NCI-H2171 (cell line): ENCODE results near the gene DUOXA1.
A peak's percentile ranks its signal among the peaks of the same experiment; 100 is the strongest.

Source experiments
- DNase-seq: peaks from one replicate; lab custom pipeline; 2025; lab: John Stamatoyannopoulos, UW

DUOXA1 gene

DNA sequence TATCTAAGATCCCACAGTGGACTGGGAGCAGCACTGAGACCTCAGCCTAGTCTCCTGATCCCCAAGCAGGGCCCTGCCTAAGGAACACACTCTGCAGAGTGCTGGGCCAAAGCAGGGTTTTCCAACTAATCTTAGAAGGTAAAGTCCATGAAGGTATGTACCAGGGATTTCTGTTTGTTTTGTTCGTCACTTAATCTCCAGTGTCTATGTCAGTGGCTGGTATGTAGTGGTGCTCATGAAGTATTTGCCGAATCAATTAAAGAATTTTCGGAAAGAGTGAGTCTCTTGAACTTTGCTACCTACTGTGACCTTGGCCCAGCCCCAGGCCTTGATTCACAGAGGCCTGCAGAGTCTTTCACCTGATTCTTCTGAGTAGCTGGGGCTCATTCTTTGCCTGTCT lies 1.8 kb upstream of the DUOXA1 start:
- DNase-seq = no peak

DNA sequence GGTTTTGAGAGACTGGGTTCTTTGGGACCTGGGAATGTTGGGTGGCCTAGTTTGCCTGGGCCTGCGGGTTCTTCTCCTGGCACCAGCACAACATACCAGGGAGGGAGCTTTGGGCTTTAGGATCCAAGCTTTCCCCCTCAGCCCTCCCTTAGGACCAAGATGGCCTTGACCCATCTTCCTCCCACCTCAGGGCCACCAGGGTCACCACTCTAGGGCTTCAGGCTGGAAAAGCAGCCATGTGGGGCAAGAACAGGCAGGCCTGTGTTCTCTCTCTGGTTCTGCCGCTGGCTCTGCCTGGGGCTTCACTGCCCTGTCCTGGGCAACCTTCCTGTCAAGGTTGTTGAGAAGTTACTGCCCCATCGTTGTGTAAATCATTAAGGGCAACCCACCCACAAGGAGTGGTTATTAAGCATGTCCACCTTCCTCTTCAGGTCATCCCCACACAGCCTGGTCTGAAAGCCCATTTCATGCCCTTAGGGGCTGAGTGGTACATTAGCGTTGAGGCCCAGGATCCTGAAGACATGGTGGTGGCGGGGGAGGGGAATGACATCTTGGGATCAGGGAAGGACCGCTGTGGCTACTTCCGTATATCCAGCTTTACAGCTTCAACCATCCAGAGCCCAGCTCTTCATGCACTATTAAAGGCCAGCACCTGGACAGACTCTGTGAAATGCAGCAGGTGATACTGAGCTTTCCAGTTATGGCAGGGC lies 767 bp upstream of the DUOXA1 start:
- DNase-seq = no peak

DNA sequence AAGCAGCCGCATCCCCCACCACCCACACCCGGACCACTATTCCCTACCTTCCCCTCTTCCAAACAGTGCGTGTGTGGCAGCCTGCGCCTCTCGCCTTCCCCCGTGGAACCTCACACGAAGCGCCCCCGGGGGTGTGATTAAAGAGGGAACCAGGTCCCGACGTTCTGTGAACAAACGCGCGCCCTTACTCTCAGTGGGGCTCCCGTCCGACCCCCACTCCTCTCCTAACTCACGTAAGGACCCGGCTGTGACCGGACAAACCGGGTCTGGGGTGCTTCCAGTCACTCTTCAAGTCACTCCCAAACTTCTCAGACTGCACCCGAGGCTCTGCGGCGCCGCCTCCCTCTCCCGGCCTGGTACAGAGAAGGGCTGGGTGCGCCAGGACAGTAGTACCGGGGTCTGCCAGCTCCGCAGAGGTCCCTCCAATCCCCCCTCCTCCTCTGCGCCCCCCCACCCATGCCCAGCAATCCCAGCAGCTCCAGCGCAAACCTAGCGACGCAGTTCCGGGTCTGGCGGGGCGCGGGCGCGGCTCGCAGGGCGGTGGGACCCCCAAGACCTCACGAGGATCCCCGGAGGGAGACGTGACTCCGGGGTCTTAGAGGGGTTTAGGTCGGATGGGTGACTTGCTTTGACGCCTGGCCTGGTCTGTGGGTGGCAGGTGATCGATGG lies 574 bp downstream of the DUOXA1 start:
- no peak for DNase-seq

DNA sequence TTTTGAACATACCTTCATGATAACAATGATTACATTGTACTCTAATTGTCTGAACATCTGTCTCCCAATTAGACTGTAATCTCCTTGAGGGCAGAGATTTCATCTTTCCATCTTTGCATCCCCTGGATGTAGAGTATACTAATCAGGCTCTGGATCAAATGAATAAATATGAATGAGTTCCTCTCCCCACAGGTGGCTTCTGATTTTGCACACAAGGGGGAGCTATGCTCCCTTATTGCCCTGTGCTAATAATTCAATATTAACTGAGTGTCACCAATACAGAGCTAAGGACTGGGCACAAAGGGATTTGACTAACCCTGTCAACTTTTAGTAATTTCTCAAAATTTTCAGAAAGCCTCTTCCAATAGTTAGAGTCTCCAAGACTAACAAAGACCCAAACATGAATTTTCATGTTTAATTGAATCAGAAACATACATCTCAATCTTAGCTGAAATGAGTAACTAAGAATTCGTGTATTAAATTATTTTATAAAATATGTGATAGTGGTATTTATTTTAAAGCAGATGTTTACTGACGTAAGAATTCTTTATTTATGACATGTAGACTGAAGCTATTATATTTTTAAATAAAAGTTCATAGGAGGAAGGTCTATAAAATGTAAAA lies 3.0 kb downstream of the DUOXA1 start:
- DNase-seq = peak; percentile 22

DNA sequence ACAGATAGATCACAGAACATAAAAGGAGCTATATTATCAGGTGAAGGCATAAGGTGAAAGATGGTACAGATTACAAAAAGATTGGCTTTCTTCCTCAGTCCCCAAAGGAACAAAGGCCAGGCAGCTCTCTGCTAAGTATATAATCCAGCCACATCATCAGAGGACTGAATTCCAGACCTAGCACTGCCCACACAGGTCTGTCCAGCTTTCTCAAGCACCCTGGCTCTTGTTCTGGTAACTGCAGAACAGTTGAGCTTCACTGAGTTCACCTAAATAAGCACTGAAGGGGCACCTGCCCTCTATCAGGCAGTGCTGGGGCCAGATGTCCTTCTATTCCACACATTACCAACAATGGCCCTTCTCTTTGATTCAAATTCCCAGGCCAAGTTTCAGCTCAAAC lies 6.3 kb downstream of the DUOXA1 start:
- no peak for DNase-seq

DNA sequence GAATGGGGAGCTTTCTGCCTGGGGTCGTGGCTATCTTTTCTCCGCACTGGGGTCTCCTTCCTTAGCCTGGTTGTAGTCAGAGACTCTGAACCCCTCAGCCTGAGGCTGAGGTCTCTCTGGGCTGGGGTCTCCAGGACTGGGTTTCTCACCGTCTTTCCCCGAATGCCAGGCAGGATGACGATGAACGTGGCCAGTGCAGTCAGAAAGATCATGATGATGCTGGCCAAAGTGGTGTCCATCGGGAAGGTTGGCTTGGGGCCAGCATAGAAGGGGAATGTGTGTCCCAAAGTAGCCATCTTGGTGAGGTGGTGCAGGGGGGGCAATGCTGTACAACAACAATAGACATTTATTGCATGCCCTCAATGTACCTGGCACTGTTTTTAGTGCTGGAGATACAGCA lies 7.0 kb downstream of the DUOXA1 start:
- DNase-seq = no peak

DNA sequence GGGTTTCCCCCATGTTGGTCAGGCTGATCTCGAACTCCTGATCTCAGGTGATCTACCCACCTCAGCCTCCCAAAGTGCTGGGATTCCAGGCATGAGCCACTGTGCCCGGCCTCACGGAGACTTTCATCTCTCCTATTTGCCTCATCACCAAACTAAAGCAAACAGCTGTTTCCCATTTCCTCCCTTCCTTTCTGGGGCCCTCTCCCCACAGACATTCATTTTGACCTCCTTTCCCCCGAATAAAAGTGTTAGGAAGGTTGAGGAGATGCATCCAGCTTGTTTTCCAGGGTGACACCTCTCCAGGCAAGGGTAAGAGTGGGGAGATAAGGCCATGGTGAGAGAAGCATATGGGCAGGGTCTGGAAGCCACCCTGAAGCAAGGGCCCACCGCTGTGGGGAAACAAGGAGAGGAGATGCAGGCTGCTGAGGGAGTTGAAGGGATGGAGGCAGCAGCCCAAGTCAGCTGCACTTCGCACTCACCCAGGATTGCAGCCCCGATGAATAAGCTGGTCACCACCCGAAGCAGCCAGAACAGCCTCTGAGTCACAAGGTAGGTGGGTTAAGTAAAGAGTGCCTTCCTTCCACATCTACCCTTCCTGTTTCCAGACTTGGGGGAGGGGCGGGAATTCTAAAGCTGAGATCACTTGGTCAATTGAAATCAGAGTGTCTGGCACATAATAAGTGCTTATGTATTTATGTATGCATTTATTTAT lies 7.8 kb downstream of the DUOXA1 start:
- DNase-seq = no peak

DNA sequence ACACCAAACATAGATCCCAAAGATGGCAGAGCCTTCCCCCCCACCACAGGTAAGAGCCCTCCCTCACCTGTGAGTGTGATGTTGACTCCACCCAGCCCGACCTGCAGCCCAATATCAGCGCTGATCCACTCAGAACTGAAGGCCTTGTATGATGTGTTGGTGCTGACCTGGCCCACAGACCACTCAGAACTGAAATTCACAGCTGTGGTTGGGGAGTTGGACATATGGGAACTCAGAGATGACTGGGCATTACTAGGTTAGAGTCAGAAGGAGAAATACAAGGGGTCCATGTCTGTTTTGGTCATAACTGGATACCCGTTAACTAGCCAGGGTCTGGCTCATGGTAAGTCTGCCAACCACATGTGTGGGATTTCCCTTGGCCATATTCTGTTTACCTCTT lies 8.7 kb downstream of the DUOXA1 start:
- no peak for DNase-seq

DNA sequence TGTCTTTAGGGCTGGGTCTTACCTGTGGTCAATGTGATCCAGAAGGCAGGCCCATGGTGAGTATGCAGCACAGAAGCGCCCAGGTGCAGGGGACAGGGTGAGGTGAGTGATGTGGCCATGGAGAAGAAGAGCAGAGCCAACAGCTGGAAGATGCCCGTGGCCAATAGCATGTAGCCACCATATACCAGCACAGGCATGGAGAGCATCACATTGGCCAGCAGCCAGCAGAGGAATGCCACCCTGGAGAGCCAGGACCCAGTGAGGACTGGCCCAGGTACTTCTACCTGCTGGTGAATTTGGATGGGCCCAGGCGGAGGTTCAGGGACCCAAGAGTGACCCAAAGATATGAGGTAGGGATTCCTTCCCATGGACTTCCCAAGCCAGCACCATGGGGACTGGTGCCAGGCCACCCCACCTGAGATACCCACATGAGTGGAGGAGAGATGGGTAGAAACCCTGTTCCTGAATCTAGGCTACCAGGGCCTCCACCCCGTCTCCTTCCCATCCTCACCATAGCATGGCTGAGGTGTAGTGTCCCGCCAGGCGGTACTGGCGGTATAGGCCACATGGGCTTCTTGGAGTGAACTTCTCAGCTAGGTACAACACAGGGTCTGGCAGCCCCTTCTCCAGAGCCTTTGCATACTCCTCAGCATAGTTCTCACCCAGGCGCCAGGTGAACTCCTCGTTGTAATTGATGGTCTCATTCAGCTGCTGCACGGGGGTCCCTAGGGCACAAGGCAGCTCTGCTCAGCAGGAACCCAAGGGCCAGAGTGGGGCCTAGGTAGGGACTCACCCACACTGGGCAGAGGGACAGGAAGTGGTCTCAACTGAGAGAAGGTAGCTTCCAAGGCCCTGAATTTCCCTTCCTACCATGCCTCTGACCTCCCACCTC lies 9.4 kb downstream of the DUOXA1 start:
- no peak for DNase-seq

DNA sequence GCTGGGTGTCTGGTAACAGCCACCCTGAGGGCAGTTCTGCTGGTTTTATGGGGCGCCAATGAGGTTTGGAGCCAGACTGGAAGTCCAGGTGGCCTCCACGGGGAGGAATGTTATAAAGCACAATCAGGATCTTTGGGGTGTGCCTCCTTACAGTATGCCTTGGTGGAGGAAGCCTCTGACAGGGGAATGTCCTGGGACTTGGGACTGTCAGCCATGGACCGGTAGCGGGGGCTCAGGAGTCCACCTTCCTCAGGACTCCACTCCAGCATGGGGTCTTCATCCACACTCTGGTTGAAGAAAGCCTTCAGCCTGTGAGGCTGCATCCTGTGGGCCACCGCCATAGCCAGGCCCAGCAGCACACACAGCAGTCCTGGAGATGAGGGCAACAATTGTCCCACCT lies 10.7 kb downstream of the DUOXA1 start:
- DNase-seq = no peak

DNA sequence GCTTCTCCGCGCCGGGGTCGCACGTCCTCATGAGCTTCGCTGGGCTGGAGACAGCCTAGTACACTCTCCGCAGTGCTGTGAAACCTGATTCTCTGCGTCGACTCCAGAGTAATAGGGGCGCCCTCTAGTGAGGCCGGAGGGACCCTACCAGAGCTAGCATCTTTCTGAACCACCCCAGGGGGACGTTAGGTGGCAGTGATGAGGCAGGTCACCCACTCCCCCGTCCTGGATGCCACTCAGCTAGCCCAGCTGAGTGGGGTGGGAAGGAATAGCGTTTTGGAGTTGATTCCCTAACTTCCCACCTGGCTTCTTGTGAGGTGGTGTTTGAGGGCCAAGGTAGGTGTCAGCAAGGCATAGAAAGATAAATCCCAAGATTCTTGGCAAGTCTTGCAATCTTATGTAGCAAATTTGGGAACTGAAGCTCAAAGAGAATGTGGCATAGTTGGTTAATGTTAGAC lies 11.5 kb downstream of the DUOXA1 start:
- peak; percentile 96 for DNase-seq

DNA sequence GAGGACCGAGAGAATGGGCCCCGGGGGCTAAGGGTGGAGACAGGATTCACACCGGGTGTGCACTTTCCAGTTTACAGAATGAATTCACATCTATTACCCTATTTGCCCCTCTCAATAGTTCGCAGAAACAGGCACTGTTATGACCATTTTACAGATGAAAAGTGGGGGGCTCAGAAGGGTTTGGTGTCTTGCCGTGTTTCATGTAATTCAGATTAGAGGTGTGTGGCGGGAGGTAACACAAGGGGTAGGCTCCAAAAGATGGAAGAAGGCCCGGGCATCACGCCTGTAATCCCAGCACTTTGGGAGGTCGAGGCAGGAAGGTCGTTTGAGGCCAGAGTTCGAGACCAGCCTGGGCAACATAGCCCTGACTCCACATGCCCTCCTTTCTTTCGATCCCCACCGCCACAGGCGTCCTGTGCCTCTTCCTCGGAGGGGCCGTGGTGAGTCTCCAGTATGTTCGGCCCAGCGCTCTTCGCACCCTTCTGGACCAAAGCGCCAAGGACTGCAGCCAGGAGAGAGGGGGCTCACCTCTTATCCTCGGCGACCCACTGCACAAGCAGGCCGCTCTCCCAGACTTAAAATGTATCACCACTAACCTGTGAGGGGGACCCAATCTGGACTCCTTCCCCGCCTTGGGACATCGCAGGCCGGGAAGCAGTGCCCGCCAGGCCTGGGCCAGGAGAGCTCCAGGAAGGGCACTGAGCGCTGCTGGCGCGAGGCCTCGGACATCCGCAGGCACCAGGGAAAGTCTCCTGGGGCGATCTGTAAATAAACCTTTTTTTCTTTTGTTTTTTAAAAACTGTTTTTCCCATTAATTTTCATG lies 12.2 kb downstream of the DUOXA1 start:
- no peak for DNase-seq

DNA sequence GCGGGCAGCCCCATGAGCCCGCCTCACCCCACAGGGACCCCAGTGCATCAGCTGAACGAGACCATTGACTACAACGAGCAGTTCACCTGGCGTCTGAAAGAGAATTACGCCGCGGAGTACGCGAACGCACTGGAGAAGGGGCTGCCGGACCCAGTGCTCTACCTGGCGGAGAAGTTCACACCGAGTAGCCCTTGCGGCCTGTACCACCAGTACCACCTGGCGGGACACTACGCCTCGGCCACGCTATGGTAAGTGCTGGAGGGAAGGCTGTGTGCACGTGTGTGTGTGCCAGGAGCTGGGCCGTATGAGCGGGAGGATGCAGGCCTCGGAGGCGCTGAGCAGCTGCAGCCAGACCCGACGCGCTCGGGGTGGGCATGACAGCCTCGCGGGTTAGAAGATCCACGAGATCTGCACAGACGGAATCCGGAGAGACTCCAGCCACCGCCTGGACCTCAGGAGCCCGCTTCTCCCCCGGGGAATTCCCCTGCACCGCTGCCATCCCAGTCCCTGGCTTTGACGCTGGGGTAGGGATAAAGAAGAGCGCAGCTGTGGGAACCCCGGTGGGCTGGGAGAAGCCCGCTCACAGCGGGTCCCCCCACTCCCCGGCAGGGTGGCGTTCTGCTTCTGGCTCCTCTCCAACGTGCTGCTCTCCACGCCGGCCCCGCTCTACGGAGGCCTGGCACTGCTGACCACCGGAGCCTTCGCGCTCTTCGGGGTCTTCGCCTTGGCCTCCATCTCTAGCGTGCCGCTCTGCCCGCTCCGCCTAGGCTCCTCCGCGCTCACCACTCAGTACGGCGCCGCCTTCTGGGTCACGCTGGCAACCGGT lies 13.0 kb downstream of the DUOXA1 start:
- no peak for DNase-seq

DNA sequence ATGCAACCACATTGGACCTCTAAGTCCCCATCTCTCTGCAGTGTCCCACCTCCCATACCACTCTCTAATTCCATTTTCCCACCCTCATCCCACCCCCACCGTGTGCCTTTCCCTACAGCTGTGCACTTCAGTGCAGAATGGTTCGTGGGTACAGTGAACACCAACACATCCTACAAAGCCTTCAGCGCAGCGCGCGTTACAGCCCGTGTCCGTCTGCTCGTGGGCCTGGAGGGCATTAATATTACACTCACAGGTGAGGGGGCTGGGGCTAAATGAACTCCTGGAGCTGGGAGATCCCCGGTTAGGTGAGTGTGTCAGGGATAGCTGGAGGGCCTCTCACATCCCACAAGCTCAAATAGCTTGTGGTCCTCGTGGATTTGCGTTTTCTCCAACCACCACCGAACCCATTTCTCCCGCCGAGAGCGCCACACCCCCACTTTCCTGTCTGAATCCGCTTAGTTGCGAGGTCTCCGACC lies 13.6 kb downstream of the DUOXA1 start:
- DNase-seq = no peak

DNA sequence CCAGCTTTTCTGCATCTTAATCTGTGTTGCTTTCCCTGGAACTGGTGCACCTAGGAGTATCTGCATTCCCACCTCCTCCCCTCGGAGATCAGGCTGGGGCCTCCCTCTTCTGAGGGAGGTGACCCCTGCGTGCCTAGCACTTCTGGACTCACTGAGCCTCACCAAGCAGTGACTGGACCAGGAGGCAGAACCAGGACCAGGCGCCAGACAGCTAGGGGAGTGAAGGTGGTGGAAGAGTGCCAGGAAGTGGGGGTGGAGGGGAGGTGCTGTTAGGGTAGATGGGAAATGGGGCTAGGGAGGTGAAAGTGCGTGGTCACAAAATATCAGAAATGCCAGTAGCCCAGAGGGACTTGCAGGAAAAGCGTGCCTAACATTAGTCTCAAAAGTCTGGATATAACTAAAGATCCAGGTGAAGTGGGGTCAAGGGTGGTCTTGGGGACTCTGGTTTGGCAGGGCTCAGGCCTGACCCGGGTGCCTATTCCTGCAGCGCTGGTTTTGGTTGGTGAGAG lies 14.3 kb downstream of the DUOXA1 start:
- no peak for DNase-seq

DNA sequence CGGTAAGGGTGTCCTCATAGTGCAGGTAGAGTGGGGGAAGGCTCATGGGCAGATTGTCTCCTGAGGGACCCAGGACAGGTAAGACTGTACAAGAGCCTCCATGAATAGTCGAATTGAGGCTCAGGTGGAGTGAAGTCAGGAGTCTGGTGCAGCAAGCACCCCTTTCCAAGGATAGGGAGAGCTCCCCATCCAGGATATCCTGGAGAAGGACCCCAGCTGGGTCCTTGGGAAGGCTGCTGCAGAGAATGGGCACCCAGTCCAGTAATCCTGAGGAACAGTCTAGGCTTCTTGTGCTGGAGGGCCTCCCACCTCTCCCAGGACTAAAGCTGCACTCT lies 15.0 kb downstream of the DUOXA1 start:
- DNase-seq = no peak

DNA sequence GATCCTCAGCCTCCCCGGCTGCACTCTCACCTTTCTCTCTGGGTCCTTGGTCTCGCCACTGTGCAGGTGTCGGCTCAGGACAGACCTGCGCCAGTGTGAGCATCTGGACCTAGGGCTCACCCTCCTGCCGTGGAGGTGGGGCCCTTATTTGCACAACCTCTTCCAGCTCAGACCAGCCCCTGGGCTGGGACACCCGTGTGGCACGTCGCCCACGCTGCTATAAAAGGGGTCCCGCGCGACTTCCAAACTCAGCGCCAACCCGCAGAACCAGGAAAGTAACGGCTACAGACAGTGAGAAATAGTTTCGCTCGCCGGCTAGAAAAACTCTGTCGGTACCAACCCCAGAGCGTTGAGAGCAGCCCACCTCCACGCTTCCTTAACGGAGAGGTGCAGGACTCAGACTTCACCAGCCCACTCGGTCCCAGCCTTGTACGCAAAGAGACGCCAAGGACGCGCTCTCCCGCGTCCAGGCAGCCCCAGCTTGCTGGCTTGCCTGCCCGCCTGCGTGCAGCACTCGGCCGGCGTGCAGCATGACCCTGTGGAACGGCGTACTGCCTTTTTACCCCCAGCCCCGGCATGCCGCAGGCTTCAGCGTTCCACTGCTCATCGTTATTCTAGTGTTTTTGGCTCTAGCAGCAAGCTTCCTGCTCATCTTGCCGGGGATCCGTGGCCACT lies 15.5 kb downstream of the DUOXA1 start, which contains the start of the genes DUOX2 and DUOXA2:
DUOX2 (minus strand) TSS at position 97 of the 675 bp plus-strand sequence. CDS start 761 bp downstream, outside the sequence.
DUOXA2 (plus strand) TSS at position 251 of the 675 bp plus-strand sequence; CDS start at position 531, 280 bp downstream.
- DNase-seq = no peak

DNA sequence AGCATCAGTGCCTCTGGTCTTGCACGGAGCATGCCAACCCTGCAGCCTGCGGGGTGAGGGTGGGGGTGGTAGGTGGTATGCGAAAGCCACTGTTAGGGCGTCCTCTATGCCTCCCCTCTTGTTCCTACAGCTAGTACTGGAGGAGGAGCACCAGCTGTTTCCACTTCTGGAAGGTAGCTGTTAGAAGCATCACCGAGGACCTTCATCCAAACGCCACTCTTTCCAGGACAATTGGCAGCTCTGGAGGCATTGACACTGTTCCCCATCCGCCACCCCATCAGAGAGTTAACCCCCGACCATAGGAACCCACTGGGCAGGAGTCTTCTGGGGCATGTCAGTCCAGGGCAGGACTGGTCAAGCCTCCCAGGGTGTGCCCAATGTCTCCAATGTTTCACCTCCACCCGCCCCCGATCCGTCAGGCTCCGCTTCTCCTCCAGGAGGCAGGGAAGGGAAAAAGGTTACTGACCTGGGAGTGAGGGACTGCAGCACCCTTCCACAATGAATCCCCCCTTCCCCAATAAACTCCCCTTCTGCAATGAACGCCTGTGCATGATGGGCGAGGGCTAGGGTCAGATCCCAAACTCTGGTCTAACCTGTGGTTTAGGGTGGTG lies 16.2 kb downstream of the DUOXA1 start:
- no peak for DNase-seq
